Upper lobe of left lung (tissue), 4 donors: Measurements from ENCODE around the gene SLC12A6.

Source experiments
- EP300 ChIP-seq, 4 donors: sonication (generic); formaldehyde crosslinking; IDR thresholded peaks; one replicate each; pipeline ENCODE4 v1.5.1; 2017; ENCODE audit warnings: antibody characterized with exemption in 4 of 4, control low read depth in 2 of 4
- TF ChIP-seq, protein P1 (sequence below), 6 experiments: fragments of 450-650 bp in 4 of 6; fragments of 200-600 bp in 2 of 6; sonication (generic) in 2 of 6; IDR thresholded peaks; one replicate each; pipeline ENCODE4 v1.5.1; 2016 to 2019; ENCODE audit warnings: antibody characterized with exemption in 6 of 6

- TF ChIP-seq, protein P1, sequence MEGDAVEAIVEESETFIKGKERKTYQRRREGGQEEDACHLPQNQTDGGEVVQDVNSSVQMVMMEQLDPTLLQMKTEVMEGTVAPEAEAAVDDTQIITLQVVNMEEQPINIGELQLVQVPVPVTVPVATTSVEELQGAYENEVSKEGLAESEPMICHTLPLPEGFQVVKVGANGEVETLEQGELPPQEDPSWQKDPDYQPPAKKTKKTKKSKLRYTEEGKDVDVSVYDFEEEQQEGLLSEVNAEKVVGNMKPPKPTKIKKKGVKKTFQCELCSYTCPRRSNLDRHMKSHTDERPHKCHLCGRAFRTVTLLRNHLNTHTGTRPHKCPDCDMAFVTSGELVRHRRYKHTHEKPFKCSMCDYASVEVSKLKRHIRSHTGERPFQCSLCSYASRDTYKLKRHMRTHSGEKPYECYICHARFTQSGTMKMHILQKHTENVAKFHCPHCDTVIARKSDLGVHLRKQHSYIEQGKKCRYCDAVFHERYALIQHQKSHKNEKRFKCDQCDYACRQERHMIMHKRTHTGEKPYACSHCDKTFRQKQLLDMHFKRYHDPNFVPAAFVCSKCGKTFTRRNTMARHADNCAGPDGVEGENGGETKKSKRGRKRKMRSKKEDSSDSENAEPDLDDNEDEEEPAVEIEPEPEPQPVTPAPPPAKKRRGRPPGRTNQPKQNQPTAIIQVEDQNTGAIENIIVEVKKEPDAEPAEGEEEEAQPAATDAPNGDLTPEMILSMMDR (IDR thresholded peaks at IDR 0.05): no peak
- TF ChIP-seq EP300 (IDR thresholded peaks at IDR 0.05): no peak
Observed at GRCh38 chr15:34248190-34248589, 89.4 kb downstream of the SLC12A6 start.
